ENCODE data around the gene SLC19A1.

The SLC19A1 gene

DNA sequence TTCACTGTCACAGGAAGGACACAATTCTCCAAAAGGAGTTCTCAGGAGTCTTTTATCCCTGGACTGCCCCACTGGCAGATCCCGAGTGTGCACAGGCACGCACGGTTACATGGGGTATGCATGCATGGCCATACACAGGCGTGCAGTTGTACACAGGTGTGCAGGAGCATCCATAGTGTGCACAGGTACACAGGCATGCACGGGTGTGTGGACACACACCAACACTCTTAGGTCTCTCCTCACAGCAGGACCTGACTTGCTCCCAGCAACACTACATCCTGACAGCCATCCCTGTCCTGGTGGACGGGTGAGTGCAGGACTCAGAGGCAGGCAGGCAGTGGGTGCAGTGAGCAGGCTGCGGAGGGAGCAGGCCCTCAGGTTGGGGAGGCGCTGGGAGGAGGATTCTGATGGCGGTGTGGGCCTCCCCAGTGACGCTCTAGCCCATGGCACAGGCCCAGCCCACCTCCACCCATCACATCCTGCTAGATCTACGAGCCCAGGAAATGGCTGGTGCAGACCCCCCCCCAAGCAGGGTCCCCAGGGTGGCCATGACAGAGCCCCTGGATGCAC is 28.4 kb downstream of the SLC19A1 start:
- POLR2A ChIA-PET: no interaction called here
- no peak for DNase-seq (ENCODE audit: extremely low spot score)
- CTCF ChIA-PET: no interaction called here
- TF ChIP-seq, protein P1, sequence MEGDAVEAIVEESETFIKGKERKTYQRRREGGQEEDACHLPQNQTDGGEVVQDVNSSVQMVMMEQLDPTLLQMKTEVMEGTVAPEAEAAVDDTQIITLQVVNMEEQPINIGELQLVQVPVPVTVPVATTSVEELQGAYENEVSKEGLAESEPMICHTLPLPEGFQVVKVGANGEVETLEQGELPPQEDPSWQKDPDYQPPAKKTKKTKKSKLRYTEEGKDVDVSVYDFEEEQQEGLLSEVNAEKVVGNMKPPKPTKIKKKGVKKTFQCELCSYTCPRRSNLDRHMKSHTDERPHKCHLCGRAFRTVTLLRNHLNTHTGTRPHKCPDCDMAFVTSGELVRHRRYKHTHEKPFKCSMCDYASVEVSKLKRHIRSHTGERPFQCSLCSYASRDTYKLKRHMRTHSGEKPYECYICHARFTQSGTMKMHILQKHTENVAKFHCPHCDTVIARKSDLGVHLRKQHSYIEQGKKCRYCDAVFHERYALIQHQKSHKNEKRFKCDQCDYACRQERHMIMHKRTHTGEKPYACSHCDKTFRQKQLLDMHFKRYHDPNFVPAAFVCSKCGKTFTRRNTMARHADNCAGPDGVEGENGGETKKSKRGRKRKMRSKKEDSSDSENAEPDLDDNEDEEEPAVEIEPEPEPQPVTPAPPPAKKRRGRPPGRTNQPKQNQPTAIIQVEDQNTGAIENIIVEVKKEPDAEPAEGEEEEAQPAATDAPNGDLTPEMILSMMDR (IDR thresholded peaks at IDR 0.05; ENCODE audit: control extremely low read depth, extremely low read depth, low read depth, missing control alignments): no peak

GRCh38 chr21:45513003-45513717 is 29.1 kb downstream of the SLC19A1 start:
- TF ChIP-seq, protein P1 (IDR thresholded peaks at IDR 0.05; ENCODE audit: control extremely low read depth, extremely low read depth, low read depth, missing control alignments): no peak
- CTCF ChIA-PET: no interaction called here

DNA sequence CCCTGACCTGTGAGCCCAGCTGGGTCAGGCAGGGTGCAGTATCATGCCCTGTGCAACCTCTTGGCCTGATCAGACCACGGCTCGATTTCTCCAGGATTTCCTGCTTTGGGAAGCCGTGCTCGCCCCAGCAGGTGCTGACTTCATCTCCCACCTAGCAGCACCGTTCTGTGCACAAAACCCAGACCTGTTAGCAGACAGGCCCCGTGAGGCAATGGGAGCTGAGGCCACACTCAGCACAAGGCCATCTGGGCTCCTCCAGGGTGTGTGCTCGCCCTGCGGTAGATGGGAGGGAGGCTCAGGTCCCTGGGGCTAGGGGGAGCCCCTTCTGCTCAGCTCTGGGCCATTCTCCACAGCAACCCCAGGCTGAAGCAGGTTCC is 29.6 kb downstream of the SLC19A1 start:
- DNase-seq (ENCODE audit: extremely low spot score): no peak
- TF ChIP-seq, protein P1 (IDR thresholded peaks at IDR 0.05; ENCODE audit: control extremely low read depth, extremely low read depth, low read depth, missing control alignments): no peak
- ChIA-PET POLR2A (no interaction called here), CTCF (no interaction called here)

More at GRCh38 chr21:45513003-45513717, 29.1 kb downstream of the SLC19A1 start:
- POLR2A ChIA-PET: no interaction called here
- no peak for DNase-seq (ENCODE audit: extremely low spot score)

DNA sequence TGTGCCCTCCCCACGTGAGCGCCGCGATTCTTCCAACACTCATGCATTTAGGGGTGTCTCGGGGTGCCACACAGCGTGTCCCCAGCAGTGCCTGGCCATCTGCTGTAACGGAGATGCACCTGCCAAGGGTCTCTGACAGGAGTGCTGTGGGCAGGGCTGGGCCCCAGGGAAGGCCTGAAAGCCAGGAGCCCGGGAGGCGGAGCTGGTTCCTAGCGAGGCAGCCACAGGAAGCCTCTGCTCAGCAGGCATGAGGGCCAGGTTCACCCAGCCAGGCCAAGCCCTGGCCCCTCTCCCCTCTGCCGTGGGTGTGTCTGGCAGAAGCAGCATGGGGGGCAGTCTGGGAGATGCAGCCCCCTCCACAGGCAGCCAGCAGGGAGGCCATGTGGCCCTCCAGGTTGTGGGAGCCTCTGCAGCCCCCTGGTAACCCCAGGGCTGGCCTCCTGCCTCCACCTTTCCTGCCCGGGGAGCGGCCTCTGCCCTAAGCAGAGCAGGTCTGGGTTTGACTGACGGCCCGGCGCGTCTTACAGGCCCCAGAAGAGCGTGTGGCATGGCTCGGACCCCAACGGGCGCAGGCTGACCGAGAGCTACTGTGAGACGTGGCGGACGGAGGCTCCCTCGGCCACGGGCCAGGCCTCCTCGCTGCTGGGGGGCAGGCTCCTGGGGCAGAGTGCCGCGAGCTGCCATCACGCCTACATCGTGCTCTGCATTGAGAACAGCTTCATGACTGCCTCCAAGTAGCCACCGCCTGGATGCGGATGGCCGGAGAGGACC is 30.4 kb downstream of the SLC19A1 start:
- TF ChIP-seq, protein P1 (IDR thresholded peaks at IDR 0.05; ENCODE audit: control extremely low read depth, extremely low read depth, low read depth, missing control alignments): no peak
- POLR2A ChIA-PET: no interaction called here
- CTCF ChIA-PET: no interaction called here
- no peak for DNase-seq (ENCODE audit: extremely low spot score)

- ChIA-PET POLR2A (no interaction called here), CTCF (no interaction called here)
- DNase-seq (ENCODE audit: extremely low spot score): no peak
- TF ChIP-seq, protein P1 (IDR thresholded peaks at IDR 0.05; ENCODE audit: control extremely low read depth, extremely low read depth, low read depth, missing control alignments): no peak
Observed at GRCh38 chr21:45511007-45511406, 31.2 kb downstream of the SLC19A1 start.

- no peak for DNase-seq (ENCODE audit: extremely low spot score)
- ChIA-PET POLR2A (no interaction called here), CTCF (no interaction called here)
- TF ChIP-seq, protein P1 (IDR thresholded peaks at IDR 0.05; ENCODE audit: control extremely low read depth, extremely low read depth, low read depth, missing control alignments): no peak
Observed at GRCh38 chr21:45510466-45510955, 31.7 kb downstream of the SLC19A1 start.

Data from GM10248 (cell line).